Gastrocnemius medialis (tissue), 4 donors: ENCODE results near the gene SHISA8. TPM values are rescaled to one million over a fixed set of nuclear protein-coding genes. Genes with fewer than 3 reads are reported as not detected.
A peak's percentile ranks its signal among the peaks of the same experiment; 100 is the strongest.

ENCODE experiments used
- ATAC-seq, 2 donors: fragments of 150-250 bp; one replicate each; pipeline ENCODE4 v1.9.1; 2016
- DNase-seq, 2 donors: peaks; one replicate each; pipeline ENCODE4 v3.0.0-alpha.2; 2019
- H3K27ac ChIP-seq, 4 donors: fragments of 200-600 bp; sonication (generic); 1 replicate in 1 of 4; 2 replicates in 3 of 4; pipeline ENCODE4 v1.5.1; 2016 to 2018; ENCODE audit warnings: mild to moderate bottlenecking in 2 of 4, moderate library complexity in 1 of 4
- H3K27me3 ChIP-seq, 3 donors: fragments of 200-600 bp; sonication (generic) in 2 of 3; 1 replicate in 1 of 3; 2 replicates in 2 of 3; pipeline versions ENCODE4 v1.5.1 to v1.6.0; 2016 to 2019; ENCODE audit warnings: mild to moderate bottlenecking in 1 of 3, moderate library complexity in 1 of 3
- H3K36me3 ChIP-seq, 2 donors: fragments of 200-600 bp; sonication (generic) in 1 of 2; one replicate each; pipeline ENCODE4 v1.5.1; 2017 to 2018
- H3K4me1 ChIP-seq, 2 donors: fragments of 200-600 bp; sonication (generic) in 1 of 2; one replicate each; pipeline ENCODE4 v1.5.1; 2016 to 2017; ENCODE audit warnings: mild to moderate bottlenecking in 2 of 2
- H3K4me3 ChIP-seq, 4 donors: fragments of 200-600 bp; sonication (generic) in 3 of 4; 1 replicate in 1 of 4; 2 replicates in 3 of 4; pipeline ENCODE4 v1.5.1; 2016 to 2019; ENCODE audit warnings: mild to moderate bottlenecking in 2 of 4
- H3K9me3 ChIP-seq, 3 donors: fragments of 200-600 bp; sonication (generic) in 2 of 3; 1 replicate in 1 of 3; 2 replicates in 2 of 3; pipeline ENCODE4 v1.5.1; 2016 to 2019
- CTCF ChIP-seq, 5 experiments: fragments of 450-650 bp in 3 of 5; fragments of 200-600 bp in 2 of 5; sonication (generic) in 2 of 5; IDR thresholded peaks in 4 of 5; conservative IDR thresholded peaks in 1 of 5; 1 replicate in 4 of 5; 2 replicates in 1 of 5; pipeline ENCODE4 v1.5.1; 2016 to 2019; ENCODE audit warnings: antibody characterized with exemption in 5 of 5, mild to moderate bottlenecking in 3 of 5, moderate library complexity in 3 of 5
- POLR2A ChIP-seq, 2 donors: fragments of 450-650 bp; IDR thresholded peaks; one replicate each; pipeline ENCODE4 v1.6.1; 2017; ENCODE audit warnings: antibody characterized with exemption in 2 of 2, mild to moderate bottlenecking in 2 of 2, moderate library complexity in 2 of 2
- in situ Hi-C, 4 donors: fragments of 200-750 bp; cut with MboI; loops; one replicate each; pipeline versions ENCODE4 v1.15.0 to v1.8.0; 2017; ENCODE audit warnings: low sequenced_read_pairs in 4 of 4
- intact Hi-C: fragments of 100-400 bp; cut with DNase I; formaldehyde crosslinking; loops from one replicate; pipeline ENCODE4 v1.15.1; 2023; ENCODE audit warnings: low total_unique reads
- total RNA-seq, 4 donors: library from RNA; depleted of rRNA; stranded (reverse); fragments of >200 nt; gene quantifications; one replicate each; pipeline versions ENCODE4 v1.1.0 to v1.2.3, GENCODE V29; 2016

Gene SHISA8
- total RNA-seq, 4 donors from 2014 or later, result not detected

- in situ Hi-C loops, result no loop called here
- Histone ChIP-seq H3K9me3 (no peaks in the 10 kb centered on the region), H3K27ac (no peak overlapping the region), H3K36me3 (no peaks in the 10 kb centered on the region), H3K4me1 (peaks cover 5 to 10% of the 10 kb centered on the region in 2 donors), H3K27me3 (no peaks in the 10 kb centered on the region), H3K4me3 (no peak overlapping the region)
- intact Hi-C loops, result no loop called here
- ATAC-seq (no peak), DNase-seq (no peak)
- TF ChIP-seq POLR2A (IDR thresholded peaks at IDR 0.05) (no peak), CTCF (IDR thresholded peaks at IDR 0.05 in 4 of 5, conservative IDR thresholded peaks at IDR 0.05 in 1 of 5) (no peak)
Observed at GRCh38 chr22:41931701-41932269, 16.9 kb upstream of the SHISA8 start.

- intact Hi-C loops, result no loop called here
- ATAC-seq, result peak in 1 of 2 donors; percentile 43
- TF ChIP-seq POLR2A (IDR thresholded peaks at IDR 0.05) (no peak), CTCF (IDR thresholded peaks at IDR 0.05 in 4 of 5, conservative IDR thresholded peaks at IDR 0.05 in 1 of 5) (no peak)
- peak in 1 of 2 donors; percentile 20 for DNase-seq
- Histone ChIP-seq H3K4me3 (no peak overlapping the region), H3K27me3 (peaks cover 0 to 7% (median 0%) of the 10 kb centered on the region in 3 donors), H3K4me1 (peaks cover 0 to 2% of the 10 kb centered on the region in 2 donors), H3K36me3 (no peaks in the 10 kb centered on the region), H3K27ac (peak overlapping the region in 1 of 4 donors; percentile 47), H3K9me3 (no peaks in the 10 kb centered on the region)
- in situ Hi-C loops, result no loop called here
Observed at GRCh38 chr22:41929418-41929810, 14.5 kb upstream of the SHISA8 start.

DNA sequence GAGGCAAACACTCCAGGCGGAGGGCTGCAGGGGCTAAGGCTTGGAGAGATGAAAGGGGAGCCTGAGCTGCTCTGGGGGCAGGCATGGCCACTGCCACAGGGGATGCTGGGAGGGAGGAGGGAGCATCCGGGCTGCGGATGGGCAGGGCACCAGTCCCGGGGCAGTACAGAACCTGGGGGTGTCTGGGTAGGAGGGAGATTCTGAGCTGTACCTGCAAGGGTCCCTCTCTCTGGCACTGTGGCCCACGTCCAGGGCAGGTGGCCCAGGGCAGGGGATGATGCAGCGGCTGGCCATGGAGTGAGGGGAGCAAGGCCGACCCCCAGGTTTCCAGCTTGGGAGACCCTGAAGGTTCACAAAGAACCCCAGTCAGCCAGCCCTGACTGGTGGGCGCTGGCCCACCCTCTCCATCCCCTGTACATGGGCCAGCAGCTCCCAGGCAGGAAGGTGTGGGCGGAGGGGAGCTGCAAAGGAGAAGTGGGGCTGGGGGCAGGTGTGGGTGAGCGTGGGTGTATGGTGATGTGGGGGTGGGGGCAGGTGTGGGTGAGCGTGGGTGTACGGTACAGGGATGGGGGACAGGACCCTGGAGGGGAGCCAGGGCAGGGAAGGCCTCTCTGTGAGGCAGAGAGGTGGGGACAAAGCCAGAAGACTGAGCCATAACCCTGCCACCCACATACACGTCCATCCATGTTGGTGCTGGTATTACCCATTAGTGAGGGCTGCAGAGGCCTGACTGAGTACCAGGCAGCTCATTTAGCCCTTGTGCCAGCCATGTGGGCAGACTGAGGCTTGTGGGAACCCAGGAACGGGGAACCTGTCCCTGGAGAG, 13.9 kb upstream of the SHISA8 start:
- intact Hi-C loops, result no loop called here
- Histone ChIP-seq H3K27ac (peak overlapping the region in 1 of 4 donors; percentile 47), H3K36me3 (no peaks in the 10 kb centered on the region), H3K27me3 (peaks cover 0 to 7% (median 0%) of the 10 kb centered on the region in 3 donors), H3K9me3 (no peaks in the 10 kb centered on the region), H3K4me1 (no peaks in the 10 kb centered on the region), H3K4me3 (no peak overlapping the region)
- TF ChIP-seq CTCF (IDR thresholded peaks at IDR 0.05 in 4 of 5, conservative IDR thresholded peaks at IDR 0.05 in 1 of 5), result no peak
- TF ChIP-seq POLR2A (IDR thresholded peaks at IDR 0.05), result no peak
- in situ Hi-C loops, result no loop called here
- no peak for DNase-seq
- ATAC-seq, result no peak

- Histone ChIP-seq H3K4me3 (no peak overlapping the region), H3K27ac (no peak overlapping the region), H3K36me3 (no peaks in the 10 kb centered on the region), H3K9me3 (no peaks in the 10 kb centered on the region), H3K4me1 (no peaks in the 10 kb centered on the region), H3K27me3 (peaks cover 0 to 7% (median 0%) of the 10 kb centered on the region in 3 donors)
- intact Hi-C loops, result no loop called here
- DNase-seq (no peak), ATAC-seq (no peak)
- in situ Hi-C loops, result no loop called here
- TF ChIP-seq CTCF (IDR thresholded peaks at IDR 0.05 in 4 of 5, conservative IDR thresholded peaks at IDR 0.05 in 1 of 5), result no peak
Observed at GRCh38 chr22:41927813-41928212, 12.9 kb upstream of the SHISA8 start.
